Raji (cell line): ENCODE data around the gene PMFBP1.

ENCODE experiments used
- POLR2A ChIP-seq: IDR thresholded peaks from 2 replicates; pipeline ENCODE4 v1.6.1; 2011; ENCODE audit warnings: low read depth, low read length, control low read depth; ENCODE audit not compliant: insufficient read depth

Gene PMFBP1

GRCh38 chr16:72125635-72126428 lies 46.1 kb downstream of the PMFBP1 start:
- TF ChIP-seq POLR2A, result no peak

- TF ChIP-seq POLR2A, result no peak
These were observed 47.0 kb downstream of the PMFBP1 start for GRCh38 chr16:72124761-72125634.

GRCh38 chr16:72124148-72124547 lies 47.8 kb downstream of the PMFBP1 start:
- no peak for TF ChIP-seq POLR2A

GRCh38 chr16:72123426-72123825 lies 48.5 kb downstream of the PMFBP1 start:
- TF ChIP-seq POLR2A, result no peak

GRCh38 chr16:72122916-72123315 lies 49.0 kb downstream of the PMFBP1 start:
- TF ChIP-seq POLR2A, result no peak

GRCh38 chr16:72122308-72122707 lies 49.6 kb downstream of the PMFBP1 start:
- no peak for TF ChIP-seq POLR2A

GRCh38 chr16:72120026-72120425 lies 51.9 kb downstream of the PMFBP1 start:
- no peak for TF ChIP-seq POLR2A

GRCh38 chr16:72113616-72113945 lies 58.4 kb downstream of the PMFBP1 start:
- TF ChIP-seq POLR2A, result no peak

GRCh38 chr16:72112906-72113615 lies 58.9 kb downstream of the PMFBP1 start:
- no peak for TF ChIP-seq POLR2A

GRCh38 chr16:72112452-72112792 lies 59.5 kb downstream of the PMFBP1 start:
- no peak for TF ChIP-seq POLR2A

- TF ChIP-seq POLR2A, result no peak
These were observed 60.1 kb downstream of the PMFBP1 start for GRCh38 chr16:72111657-72112451.

GRCh38 chr16:72110662-72111615 lies 61.0 kb downstream of the PMFBP1 start:
- TF ChIP-seq POLR2A, result no peak

- no peak for TF ChIP-seq POLR2A
These were observed 61.9 kb downstream of the PMFBP1 start for GRCh38 chr16:72109966-72110530.

- TF ChIP-seq POLR2A, result no peak
These were observed 62.7 kb downstream of the PMFBP1 start for GRCh38 chr16:72109300-72109699.
